CD4-positive, alpha-beta T cell treated with Interleukin-6 at 100 ng/mL for 8 hours (primary cell): ENCODE results near the gene MPHOSPH9.
"Not testable (repeated sequence)": the region's sequence is repeated elsewhere in the genome, so short reads cannot be mapped to it uniquely, and the experiment has no call there.

Experiments used
- DNase-seq: peaks from one replicate; pipeline ENCODE4 v3.0.0-alpha.2; 2020; ENCODE audit warnings: mixed read lengths, low spot score

The MPHOSPH9 gene

DNA sequence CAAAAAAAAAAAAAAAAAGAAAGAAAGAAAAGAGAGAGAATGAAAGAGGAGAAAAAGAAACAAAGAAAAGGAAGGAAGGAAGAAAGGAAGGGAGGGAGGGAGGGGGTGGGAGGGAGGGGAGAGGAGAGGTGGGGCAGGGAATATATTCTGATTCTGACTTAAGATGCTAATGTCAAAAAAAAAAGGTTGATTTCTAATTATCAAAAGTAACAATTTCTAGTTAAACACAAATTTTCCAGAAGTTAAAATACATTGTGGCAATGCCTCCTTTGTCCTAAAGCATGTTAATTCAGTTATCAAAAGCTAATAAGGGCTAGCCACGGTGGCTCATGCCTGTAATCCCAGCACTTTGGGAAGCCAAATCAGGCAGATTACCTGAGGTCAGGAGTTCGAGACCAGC lies 7.5 kb downstream of the MPHOSPH9 start:
- no peak for DNase-seq

DNA sequence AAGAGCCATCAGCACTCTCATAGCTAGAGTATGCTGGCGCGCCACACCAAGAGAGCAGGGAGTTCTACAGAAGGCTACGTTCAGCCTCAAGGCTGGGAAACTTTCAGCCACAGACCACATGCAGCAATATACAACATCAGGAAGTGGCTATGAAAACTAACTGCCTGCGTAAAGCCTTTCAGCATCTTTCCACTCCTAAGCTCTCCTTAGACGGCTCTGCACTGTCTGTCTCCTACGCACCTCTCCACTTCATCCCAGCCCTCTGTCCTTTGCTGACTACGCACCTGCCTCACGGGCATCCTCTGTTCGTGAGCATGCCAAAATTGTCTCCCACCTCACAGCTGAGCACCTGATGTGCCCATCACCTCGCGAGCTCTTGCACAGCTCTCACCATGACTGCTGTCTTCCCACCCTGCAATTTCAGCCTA lies 9.7 kb downstream of the MPHOSPH9 start:
- DNase-seq, result peak; percentile 58

DNA sequence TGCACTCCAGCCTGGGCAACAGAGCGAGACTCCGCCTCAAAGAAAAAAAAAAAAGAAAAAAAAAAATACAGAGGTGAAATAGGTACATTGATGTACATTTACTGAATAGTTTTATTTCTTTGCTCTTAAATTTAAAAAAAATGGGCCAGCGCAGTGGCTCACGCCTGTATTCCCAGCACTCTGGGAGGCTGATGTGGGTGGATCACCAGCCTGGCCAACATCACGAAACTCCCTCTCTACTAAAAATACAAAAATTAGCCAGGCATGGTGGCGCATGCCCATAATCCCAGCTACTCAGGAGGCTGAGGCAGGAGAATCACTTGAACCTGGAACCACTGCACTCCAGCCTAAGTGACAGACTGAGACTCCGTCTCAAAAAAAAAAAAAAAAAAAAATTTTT lies 25.1 kb downstream of the MPHOSPH9 start:
- not testable (repeated sequence) for DNase-seq

DNA sequence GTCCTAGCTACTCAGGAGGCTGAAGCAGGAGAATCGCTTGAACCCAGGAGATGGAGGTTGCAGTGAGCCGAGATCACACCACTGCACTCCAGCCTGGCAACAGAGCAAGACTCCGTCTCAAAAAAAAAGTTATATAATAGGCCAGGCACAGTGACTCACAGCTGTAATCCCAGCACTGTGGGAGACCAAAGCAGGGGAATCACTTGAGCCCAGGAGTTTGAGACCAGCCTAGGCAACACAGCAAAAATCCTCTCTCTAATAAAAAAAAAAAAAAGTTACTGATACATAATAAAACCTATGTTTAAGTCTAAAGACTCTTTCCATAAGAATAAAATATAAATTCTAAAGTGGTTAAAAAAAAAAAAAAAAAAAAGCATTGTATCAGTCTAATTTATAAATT lies 26.1 kb downstream of the MPHOSPH9 start:
- not testable (repeated sequence) for DNase-seq

DNA sequence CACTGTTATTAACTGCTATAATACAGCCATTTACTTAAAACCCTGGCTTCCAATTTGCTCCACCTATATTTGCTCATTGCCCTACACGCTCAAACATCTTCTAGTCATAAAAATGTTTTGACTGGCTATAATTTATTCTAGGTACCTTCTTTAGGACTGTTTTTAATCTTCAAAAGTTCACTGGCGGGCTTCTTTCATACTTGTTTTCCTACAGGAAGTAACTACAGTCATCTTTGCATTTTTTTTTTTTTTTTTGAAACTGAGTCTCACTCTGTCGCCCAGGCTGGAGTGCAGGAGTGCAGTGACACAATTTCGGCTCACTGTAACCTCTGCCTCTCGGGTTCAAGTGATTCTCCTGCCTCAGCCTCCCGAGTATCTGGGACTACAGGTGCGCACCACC lies 32.5 kb downstream of the MPHOSPH9 start:
- DNase-seq, result peak; percentile 2

DNA sequence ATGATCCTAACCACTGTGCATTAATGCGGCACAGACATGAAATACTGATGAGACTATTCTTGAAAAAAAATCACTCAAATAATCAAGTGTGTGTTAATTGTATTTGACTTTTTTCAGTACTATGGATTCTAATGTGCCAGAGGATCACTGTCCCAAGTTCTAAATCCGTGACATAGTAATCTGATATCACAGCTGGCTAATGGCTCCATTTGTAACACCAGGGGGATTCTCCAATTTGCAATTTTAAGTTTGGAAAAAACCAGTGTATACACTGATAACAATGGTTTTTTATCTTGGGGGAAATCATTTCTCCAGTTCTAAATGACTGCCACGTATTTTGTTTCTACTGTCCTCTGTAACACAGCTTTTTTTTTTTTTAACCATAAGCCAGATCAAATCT lies 33.0 kb downstream of the MPHOSPH9 start:
- DNase-seq, result no peak

DNA sequence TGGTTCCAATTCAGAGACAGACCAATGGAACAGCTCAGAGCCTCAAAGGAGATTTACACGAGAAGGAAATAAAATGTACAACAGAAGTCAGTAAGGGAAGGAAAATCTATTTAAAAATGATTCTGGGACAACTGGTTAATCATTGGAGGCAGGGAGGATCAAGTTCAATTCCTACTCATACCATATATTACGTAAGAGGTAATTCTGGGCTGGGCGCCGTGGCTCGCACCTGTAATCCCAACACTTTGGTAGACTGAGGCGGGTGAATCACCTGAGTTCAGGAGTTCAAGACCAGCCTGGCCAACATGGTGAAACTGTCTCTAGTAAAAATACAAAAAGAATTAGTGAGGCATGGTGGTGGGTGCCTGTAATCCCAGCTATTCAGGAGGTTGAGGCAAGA lies 45.3 kb downstream of the MPHOSPH9 start:
- no peak for DNase-seq

DNA sequence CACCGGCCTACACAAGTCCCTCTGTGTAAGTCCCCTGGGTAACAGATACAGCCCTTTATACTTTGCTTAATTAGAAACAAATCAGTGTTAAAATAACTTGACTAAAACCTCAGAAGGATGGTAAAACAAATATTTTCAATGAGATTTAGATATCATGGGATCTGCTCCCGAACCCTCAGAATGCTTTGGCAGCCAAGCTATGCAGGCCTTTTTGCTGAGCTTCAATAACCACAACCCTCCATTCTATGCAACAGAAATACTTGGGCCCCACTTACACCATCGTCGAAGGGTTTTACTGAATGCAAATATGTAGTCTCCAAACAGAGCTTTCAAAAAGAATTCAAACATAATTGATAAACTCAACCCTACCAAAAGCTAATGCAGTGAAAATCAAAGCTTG lies 52.8 kb downstream of the MPHOSPH9 start:
- DNase-seq, result no peak

DNA sequence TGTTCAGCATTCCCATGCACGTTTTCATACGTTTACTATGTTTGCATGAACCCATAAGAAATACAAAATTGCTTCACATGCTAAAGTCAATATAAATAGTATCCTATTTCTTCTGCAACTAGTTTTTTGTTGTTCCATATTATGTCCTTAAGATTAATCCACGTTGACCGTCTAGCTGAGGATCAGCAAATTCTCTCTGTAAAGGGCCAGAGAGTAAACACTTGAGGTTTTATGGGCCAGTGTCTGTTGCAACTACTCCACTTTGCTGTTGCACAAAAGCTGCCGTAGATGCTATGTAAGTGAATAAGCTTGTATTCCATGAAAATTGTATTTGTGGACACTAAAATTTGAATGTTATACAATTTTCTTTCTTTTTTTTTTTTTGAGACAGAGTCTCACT lies 61.0 kb downstream of the MPHOSPH9 start:
- DNase-seq, result no peak

DNA sequence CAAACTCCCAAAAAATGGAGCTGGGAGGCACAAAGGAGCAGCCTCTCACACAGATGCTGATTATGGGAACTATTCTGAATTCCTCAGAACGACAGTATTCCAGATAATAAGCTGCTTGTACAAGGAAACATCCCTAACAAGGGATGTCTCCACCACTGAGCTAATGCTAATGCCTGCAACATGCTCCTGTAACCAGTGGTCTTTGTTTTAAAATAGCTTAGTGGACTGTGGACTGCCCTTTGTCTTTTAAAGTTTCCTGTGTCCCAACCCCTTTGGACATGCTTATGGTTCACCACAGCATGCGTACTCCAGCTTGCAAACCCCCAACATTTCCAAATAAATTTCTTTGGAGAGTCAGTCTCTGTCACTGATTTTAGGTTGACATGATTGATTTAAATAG lies 65.6 kb downstream of the MPHOSPH9 start:
- no peak for DNase-seq

DNA sequence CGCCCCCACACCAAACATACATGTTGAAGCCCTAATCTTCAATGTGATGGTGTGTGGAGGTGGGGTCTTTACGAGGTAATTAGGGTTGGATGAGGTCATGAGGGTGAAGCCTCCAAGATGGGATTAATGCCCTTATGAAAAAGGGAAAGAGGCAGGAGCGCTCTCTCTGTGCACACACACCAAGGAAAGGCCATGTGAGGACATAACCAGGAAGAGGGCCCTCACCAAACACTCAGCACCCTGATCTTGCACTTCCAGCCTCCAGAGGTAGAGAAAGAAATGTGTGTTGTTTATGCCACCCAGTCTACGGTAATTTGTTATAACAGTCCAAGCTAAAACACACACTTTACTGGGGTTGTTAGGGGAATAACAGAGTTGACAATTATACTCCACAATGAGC lies 67.4 kb downstream of the MPHOSPH9 start:
- DNase-seq, result no peak

DNA sequence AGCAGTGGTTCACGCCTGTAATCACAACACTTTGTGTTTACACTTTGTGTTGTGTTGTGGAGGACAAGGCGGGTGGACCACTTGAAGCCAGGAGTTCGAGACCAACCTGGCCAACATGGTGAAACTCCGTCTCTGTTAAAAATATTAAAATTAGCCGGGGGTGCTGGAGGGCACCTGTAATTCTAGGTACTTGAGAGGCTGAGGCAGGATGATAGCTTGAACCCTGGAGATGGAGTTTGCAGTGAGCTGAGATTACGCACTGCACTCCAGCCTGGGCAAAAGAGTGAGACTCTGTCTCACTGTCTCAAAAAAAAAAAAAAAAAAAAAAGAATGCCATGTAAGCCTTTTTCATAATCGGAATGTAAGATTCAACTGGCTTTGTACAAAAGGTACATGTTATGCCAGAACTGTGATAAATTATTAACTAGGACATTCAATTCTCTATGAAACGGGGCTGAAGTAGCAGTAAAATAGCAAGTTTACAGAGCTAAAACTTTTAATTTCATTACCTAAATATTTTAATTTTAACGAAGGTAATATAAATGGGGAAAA lies 68.2 kb downstream of the MPHOSPH9 start:
- DNase-seq, result no peak

DNA sequence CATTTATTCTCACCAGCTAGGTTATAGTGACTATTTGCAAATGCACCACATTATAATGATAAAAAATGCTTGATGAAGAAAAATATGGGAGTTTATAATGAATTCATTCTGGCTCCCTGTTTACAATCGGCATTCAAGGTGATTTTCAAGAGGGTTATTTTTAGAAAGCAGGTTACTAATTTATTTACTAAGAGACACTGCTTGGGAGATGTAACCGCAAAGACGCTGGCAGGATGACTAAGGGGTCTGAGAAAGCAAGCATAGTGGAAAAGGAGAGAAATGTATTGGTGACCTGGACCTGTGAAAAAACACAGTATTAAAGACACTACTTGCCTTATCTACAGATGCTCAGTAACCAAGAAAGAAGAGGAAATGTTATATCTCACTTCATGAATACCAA lies 68.7 kb downstream of the MPHOSPH9 start:
- no peak for DNase-seq

DNA sequence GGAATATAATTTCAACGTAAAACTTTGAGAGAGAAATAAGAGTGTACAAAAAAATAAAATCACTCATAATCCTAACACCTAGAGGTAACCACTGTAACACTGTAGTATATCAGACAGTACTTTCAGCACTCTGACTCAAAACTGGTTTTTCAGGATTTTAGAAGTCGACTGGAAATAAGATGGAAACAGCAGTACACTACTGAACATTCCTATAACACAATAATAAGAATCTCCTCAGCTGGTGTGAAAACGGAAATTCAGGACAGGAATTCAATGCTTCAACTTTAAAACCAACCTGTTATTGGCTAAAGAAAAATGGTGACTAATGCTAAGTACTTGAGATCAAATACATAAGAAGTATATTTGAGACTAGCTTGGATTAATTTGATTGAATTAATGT lies 69.7 kb downstream of the MPHOSPH9 start:
- DNase-seq, result no peak

DNA sequence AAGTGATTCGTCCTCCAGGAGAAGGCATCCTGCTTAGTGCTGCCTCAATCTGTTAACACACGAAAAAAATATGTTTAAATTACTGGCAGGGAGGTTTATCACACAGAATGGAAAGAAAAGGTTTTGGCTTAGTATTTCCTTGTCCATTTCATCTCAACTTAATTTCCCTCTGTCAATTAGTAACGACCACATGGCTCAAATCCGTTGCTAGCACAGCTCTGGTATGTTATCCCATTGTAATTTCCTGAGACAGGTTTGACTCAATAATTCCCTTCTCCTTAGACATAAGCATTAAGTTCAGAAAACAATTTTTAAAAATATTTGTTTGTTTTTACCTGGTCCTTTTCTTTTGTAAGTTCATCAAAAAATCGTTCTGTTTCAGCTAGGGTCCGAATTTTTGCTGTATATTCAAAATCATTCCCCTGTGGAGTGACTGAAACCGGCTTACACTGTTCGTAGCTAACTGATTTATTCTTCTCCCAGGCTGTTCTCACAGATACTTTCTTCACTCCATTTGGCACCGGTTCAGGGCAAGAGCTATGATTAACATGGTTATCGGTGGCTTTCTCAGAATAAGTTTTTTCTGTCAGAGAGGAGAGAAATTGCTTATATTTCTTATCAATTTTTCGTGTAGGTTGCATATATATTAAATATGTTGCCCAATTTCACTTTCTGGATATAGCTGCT lies 72.0 kb downstream of the MPHOSPH9 start:
- no peak for DNase-seq

DNA sequence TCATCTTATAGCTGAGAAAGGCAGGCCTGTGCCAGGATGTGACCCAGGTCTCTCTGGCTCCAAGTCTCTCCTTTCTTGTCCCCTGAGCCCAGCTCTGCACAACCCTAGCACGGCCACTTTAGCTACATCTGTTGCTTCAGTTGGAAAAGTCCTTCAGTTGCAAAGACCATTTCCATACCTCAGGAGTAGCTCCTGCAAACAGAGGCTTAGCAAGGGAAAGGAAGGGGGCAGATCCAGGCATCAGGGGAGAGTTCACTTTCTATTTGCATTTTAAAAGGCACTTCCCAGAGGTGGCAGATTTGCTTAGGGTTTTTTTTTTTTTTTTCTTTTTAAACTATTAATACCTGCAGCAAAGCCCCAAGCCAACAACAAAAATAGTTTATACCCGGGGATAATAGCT lies 79.0 kb downstream of the MPHOSPH9 start:
- DNase-seq, result no peak

DNA sequence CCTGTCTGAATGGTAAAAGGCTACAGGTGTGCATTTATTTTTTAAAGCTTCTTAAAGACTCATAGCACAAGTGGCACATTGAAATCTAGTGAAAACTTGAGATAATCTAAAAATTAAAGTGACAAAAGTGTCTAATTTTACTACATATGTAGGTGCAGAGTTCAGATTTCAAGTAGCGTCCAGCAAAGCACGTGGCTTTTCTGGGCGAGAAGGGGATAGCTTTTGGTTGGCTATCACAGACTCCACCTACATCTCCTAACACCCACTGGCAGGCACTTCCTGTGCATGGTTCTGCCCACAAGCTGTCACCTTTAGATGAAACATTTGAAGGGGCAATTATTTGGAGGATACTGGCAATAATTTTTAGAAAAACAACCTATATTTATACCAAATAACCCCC lies 80.1 kb downstream of the MPHOSPH9 start:
- no peak for DNase-seq

DNA sequence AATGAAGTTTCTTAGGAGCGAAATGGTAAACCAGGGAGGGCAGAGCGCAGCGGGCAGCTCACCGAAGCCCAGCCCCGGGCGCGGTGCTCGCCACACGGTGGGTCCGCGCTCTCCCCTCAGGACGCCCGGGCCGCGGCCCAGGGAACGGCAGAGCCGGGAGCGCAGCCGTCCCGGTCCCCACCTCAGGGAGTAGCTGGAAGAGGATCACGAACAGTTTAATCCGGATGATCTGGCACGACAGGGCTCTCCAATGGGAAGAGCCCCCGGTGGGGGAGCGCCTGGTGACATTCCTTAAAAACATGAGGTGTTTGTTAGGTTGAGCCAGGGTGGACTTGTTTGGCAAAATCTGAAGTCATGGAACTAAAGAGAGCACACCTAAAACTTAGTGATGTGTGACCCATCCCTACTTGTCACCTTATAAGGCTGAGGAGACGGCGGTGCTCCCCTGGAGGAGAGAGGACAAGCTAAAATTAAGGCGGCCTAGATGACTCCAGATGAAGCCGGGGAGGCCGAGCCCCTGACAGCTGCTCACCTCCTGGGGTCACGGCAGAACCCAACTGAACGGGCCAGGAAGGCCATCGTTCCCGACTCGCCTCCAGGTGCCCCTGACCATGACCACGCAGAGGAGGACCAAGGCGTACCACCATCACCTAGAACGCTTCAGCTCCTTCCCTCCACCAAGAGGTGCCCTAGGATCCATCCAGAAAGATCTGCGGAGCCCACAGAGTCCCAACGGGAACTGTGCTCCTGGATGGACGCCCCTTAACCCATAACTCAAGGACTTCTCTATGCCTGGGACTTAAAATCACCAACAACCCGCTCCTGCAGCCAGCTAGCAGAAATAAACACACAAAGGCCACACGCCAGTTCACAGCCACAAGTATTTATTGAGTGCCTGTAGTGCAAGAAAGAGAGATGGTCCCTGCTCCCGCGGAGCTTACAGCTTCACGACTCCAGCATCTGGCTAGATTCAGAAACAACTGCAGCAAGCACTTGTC lies 81.2 kb downstream of the MPHOSPH9 start:
- no peak for DNase-seq

DNA sequence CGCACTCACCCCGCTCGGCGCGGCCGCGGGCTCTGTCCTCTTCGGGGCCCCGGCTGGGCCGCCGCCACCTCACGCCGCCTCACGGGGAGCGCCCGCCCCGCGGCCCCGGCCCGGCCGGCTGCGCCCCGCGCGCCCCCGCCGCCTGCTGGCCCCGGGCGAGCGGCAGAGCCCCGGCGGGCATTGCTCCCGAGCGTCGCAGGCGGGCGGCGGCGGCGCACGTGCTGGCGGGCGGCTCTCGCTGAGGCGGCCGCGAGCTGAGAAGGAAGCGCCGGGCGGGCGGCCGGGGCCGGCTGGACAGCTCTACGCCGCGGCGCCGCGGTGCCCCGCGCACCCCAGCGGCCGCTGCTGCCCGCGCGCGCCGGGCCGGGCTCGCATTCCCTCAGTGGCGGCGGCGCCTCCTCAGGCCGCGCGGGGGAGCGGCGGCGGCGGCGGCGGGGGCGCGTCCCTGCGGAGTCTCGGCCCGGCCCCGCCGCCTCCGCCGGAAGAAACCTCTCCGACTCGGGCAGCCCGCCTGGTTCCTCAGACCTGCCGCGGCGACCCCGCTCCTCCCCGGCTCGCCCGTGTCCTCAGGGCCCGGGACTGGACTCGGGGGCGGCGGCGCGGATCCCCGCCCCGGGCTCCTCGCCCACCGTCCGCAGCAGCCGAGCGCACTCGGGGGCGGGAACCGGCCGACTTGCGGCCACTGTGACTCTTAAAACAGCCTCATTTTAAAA lies 82.0 kb downstream of the MPHOSPH9 start, which contains the start of gene PITPNM2:
PITPNM2 (minus strand) TSS at position 347 of the 713 bp plus-strand sequence. CDS start 116,500 bp downstream, outside the sequence.
- DNase-seq, result peak; percentile 55

DNA sequence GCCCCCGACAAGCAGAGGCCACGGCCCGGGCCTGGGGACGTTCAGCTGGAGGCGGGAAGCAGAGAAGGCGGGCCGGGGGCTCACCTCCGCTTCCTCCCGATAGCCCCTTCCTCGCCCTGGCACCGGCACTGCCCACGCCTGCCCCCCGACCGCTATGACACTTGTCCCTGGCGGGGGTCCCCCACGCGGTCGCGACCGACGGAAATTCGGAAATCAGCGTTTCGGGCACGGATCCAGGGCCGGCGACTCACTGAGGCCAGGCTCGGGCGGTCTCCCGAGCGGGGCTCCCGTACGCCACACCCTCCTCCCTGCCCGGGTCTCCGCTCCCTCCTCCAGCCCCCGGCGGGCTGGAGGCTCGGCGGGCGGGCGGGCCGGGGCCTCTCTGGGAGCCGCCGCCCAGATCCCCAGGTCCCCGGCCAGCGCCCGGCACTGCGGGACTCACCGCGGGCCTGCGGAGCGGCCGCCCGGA lies 82.6 kb downstream of the MPHOSPH9 start:
- DNase-seq, result no peak

DNA sequence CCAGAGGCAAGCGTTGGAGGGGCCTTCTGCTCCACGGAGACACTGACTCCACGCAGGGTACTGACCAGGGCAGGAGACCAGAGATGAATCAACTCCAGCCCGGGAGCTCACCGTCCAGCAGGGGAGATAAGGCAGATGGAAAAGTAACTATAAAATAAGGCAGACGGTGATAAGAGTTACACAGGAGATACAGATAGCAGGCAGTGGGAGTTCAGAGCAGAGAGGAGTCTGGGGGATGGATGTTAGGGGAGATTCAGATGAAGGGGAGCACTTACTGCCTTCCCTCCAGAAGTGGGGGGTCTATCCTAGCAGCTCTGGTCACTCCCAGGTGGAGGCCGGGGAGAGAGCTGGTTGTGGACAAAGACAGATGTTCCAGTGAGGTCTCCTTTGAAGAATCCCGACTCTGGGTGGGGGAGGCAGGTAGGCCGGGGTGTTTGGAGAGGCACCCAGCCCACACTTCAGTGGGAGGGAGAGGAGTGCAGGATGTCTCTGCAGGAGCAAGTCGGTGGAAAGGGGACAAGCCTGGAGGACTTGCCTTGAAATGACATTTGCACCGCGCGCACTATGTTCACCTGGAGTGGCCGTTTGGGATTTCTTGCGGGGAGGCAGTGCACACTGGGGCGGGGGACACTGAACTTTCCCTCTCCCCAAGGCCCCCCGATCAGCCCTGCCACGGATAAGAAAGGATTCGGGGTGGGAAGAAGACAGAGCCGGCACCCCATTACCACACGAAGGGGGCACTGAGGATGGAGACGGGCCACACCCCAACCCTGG lies 83.3 kb downstream of the MPHOSPH9 start:
- no peak for DNase-seq
